Activated gamma-delta T cell treated with anti-CD3 and anti-CD28 coated beads, Interleukin-2, amount 50 U/mL, for 16 hours (primary cell): ENCODE data around the gene FLVCR1.
"Not testable (repeated sequence)": the region's sequence is repeated elsewhere in the genome, so short reads cannot be mapped to it uniquely, and the experiment has no call there.

ENCODE experiments used
- DNase-seq: peaks from one replicate; pipeline ENCODE4 v3.0.0-alpha.2; 2020; ENCODE audit warnings: low read depth

FLVCR1 gene

GRCh38 chr1:212860713-212861581 lies 2.9 kb downstream of the FLVCR1 start:
- DNase-seq: no peak

GRCh38 chr1:212862111-212862690 lies 4.1 kb downstream of the FLVCR1 start:
- no peak for DNase-seq

- not testable (repeated sequence) for DNase-seq
Measured at GRCh38 chr1:212863345-212863744, 5.3 kb downstream of the FLVCR1 start.

- no peak for DNase-seq
Measured at GRCh38 chr1:212864201-212864600, 6.1 kb downstream of the FLVCR1 start.

- DNase-seq: no peak
Measured at GRCh38 chr1:212867192-212867591, 9.1 kb downstream of the FLVCR1 start.

- no peak for DNase-seq
Measured at GRCh38 chr1:212871976-212872375, 13.9 kb downstream of the FLVCR1 start.

GRCh38 chr1:212873518-212873917 lies 15.4 kb downstream of the FLVCR1 start:
- no peak for DNase-seq

GRCh38 chr1:212878418-212878817 lies 20.3 kb downstream of the FLVCR1 start:
- no peak for DNase-seq

- DNase-seq: no peak
Measured at GRCh38 chr1:212879947-212880690, 22.0 kb downstream of the FLVCR1 start.

- no peak for DNase-seq
Measured at GRCh38 chr1:212884592-212884991, 26.5 kb downstream of the FLVCR1 start.

GRCh38 chr1:212892108-212892507 lies 34.0 kb downstream of the FLVCR1 start:
- no peak for DNase-seq

- DNase-seq: no peak
Measured at GRCh38 chr1:212899845-212900244, 41.8 kb downstream of the FLVCR1 start.

- DNase-seq: no peak
Measured at GRCh38 chr1:212901290-212901689, 43.2 kb downstream of the FLVCR1 start.

- no peak for DNase-seq
Measured at GRCh38 chr1:212902054-212902453, 44.0 kb downstream of the FLVCR1 start.

GRCh38 chr1:212903664-212904063 lies 45.6 kb downstream of the FLVCR1 start:
- no peak for DNase-seq

GRCh38 chr1:212908071-212908470 lies 50.0 kb downstream of the FLVCR1 start:
- DNase-seq: not testable (repeated sequence)

- DNase-seq: no peak
Measured at GRCh38 chr1:212908971-212909370, 50.9 kb downstream of the FLVCR1 start.

- no peak for DNase-seq
Measured at GRCh38 chr1:212909652-212910063, 51.6 kb downstream of the FLVCR1 start.

GRCh38 chr1:212910213-212910612 lies 52.1 kb downstream of the FLVCR1 start:
- DNase-seq: not testable (repeated sequence)

GRCh38 chr1:212913638-212914037 lies 55.6 kb downstream of the FLVCR1 start:
- not testable (repeated sequence) for DNase-seq

GRCh38 chr1:212914110-212914509 lies 56.0 kb downstream of the FLVCR1 start:
- DNase-seq: not testable (repeated sequence)

GRCh38 chr1:212914789-212915188 lies 56.7 kb downstream of the FLVCR1 start:
- DNase-seq: no peak
